ENCODE measurements around the gene RAB11FIP4.

- TF ChIP-seq POLR2A (IDR thresholded peaks at IDR 0.05; ENCODE audit: low read depth, low read length) = no peak
- TF ChIP-seq TAF1 (IDR thresholded peaks at IDR 0.05; ENCODE audit: borderline replicate concordance, low read depth, low read length) = no peak
- TF ChIP-seq POLR2AphosphoS5 (IDR thresholded peaks at IDR 0.05; ENCODE audit: low read depth, low read length) = no peak
These were observed 108.5 kb downstream of the RAB11FIP4 start for GRCh38 chr17:31499771-31500554.
